Stimulated activated naive CD8-positive, alpha-beta T cell treated with anti-CD3 and anti-CD28 coated beads, Interleukin-15, amount 100 ng/mL, for 72 hours (primary cell): ENCODE results near the gene MNAT1.

Experiments
- ATAC-seq: fragments of 150-1000 bp; cut with Tn5 transposase; 2 replicates; pipeline ENCODE4 v1.10.0; 2021; ENCODE audit warnings: mild to moderate bottlenecking, moderate library complexity
- DNase-seq, 2 donors: peaks; one replicate each; pipeline ENCODE4 v3.0.0; 2021 to 2022
- H3K27ac Mint-ChIP-seq, 2 donors: one replicate each; pipeline ENCODE4 v1.8.0; 2022; ENCODE audit warnings: mild to moderate bottlenecking in 2 of 2, mixed read lengths in 2 of 2, moderate library complexity in 2 of 2
- H3K27me3 Mint-ChIP-seq: one replicate; pipeline ENCODE4 v1.8.0; 2022; ENCODE audit warnings: mixed read lengths
- H3K4me1 Mint-ChIP-seq: one replicate; pipeline ENCODE4 v1.8.0; 2022; ENCODE audit warnings: mild to moderate bottlenecking, mixed read lengths
- H3K4me3 Mint-ChIP-seq, 2 donors: one replicate each; pipeline ENCODE4 v1.8.0; 2022; ENCODE audit warnings: mild to moderate bottlenecking in 2 of 2, mixed read lengths in 2 of 2, moderate library complexity in 1 of 2
- H3K9me3 Mint-ChIP-seq, 2 donors: one replicate each; pipeline ENCODE4 v1.8.0; 2022; ENCODE audit warnings: mixed read lengths in 2 of 2

The MNAT1 gene

DNA sequence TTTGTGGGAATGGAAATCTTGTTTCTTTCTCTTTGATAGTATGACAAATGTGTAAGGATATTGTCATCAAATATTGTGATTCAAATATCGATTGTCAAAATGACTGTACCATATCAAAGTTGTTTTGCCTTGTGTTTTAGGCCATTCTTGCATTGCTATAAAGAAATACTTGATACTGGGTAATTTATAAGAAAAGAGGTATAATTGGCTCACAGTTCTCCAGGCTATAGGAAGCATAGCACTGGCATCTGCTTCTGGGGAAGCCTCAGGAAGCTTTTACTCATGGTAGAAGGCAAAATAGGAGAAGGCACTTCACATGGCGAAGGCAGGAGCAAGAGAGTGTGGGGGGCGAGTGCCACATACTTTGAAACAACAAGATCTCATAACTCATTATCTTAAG is 238.5 kb downstream of the MNAT1 start:
- Mint-ChIP-seq H3K27me3 (no peaks in the 10 kb centered on the region), H3K4me1 (peaks cover 19% of the 10 kb centered on the region), H3K9me3 (no peaks in the 10 kb centered on the region), H3K4me3 (no peak overlapping the region), H3K27ac (no peak overlapping the region)
- DNase-seq: no peak
- ATAC-seq: no peak

DNA sequence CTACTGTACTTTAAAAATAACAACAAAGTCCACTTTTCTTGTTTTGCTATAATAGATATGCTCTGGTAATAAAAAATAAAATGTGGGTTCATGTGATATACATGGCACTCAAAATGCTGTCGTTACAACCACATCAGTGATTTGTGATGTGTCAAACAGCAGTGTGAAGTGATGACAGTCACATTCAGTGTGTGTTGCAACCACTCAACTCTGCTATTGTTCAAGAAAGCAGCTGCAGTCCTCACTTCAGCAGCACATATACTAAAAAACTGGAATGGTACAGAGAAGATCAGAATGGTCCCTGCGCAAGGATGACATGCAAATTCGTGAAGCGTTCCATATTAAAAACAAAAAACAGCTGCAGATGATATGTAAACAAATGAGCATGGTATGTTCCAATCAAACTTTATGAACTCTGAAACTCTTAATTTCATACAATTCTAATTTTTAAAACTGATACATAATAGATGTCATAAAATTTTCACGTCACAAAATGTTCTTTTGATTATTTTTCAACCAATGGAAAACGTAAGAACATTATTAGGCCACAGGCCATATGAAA is 239.6 kb downstream of the MNAT1 start:
- no peak overlapping the region for H3K4me3 Mint-ChIP-seq
- no peak overlapping the region for H3K27ac Mint-ChIP-seq
- no peaks in the 10 kb centered on the region for H3K9me3 Mint-ChIP-seq
- DNase-seq: no peak
- peaks cover 28% of the 10 kb centered on the region for H3K4me1 Mint-ChIP-seq
- no peak for ATAC-seq
- no peaks in the 10 kb centered on the region for H3K27me3 Mint-ChIP-seq

DNA sequence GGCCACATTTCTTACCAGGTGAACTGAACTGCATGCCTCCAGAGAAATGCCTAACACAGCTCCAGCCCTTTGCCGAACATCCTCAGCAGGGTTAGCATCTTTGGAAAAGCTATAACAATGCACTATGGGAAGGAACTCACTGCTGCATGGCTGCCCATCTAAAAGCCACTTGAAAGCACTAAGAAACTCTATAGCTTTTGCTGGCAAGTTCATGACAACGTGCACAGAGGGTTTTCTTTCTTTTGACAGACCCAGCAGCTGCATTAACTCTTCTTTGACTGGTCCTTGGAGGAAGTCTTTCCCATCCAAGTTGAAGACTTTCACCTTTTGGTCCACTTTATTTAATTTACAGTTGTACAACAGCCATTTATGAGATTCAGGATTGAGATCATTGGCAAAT is 241.0 kb downstream of the MNAT1 start:
- Mint-ChIP-seq H3K4me1 (peaks cover 40% of the 10 kb centered on the region), H3K4me3 (no peak overlapping the region), H3K27ac (no peak overlapping the region), H3K9me3 (no peaks in the 10 kb centered on the region), H3K27me3 (no peaks in the 10 kb centered on the region)
- DNase-seq (no peak), ATAC-seq (no peak)

DNA sequence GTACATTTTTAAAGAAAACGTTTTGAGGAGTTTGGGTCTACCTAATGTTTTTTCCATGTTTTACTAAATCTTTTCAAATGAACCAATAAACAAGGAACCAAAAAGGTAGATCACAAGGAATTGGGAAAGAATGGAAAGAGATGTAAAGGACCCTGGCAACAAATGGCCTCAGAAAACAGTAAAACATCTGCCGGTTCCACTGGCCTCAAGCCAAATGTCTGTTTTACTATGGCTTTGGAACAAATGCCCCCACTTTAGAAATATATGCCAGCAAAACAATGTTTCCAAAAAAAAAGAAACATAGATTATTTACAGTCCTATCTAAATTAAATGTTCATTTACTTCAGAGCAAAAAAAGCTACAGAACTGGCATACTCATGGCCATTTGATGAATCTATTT is 243.3 kb downstream of the MNAT1 start:
- ATAC-seq (no peak), DNase-seq (no peak)
- peak overlapping the region in 1 of 2 donors; percentile 27 for H3K27ac Mint-ChIP-seq
- no peaks in the 10 kb centered on the region for H3K27me3 Mint-ChIP-seq
- H3K4me3 Mint-ChIP-seq: peak overlapping the region in 1 of 2 donors; percentile 44
- no peaks in the 10 kb centered on the region for H3K9me3 Mint-ChIP-seq
- H3K4me1 Mint-ChIP-seq: peaks cover 40% of the 10 kb centered on the region

DNA sequence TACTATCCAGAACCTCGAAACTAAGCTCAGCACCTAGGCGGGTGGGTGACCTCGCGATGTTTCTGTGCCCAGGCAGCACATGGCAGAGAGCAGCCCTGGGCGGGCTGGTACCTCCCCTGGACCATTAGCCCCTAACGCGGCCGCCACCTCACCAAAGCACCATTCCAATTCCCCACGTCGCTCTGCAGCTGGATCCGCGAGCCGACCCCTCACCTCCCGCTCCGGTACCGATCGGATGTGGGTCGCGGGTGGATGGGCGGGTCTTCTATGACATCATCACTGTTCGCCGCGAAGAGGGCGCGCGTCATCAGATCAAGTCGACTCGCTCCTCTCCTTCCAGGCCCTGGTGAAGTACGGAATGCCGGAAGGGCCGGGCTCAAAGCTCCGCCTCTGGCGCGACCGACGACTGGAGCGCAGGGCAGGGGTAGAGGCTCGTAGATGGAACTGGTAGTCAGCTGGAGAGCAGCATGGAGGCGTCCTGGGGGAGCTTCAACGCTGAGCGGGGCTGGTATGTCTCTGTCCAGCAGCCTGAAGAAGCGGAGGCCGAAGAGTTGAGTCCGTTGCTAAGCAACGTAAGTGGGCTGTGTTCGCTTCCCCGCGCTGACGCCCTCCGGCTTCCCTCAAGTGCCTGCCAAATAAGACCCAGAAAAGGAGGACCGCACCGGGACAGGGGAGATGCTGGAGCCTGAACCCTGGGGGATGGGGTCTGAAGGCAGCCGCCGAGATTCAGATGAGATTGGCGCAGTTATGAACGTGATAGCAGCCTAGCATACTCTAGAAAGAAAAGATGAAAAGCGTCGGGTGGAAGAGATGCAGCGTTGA is 246.5 kb downstream of the MNAT1 start, which contains the start of the genes SLC38A6 and TRMT5:
Gene SLC38A6, plus strand, starts transcription at position 435 of the 822 bp plus-strand sequence. Its CDS starts 33 bp downstream, at position 468.
Gene TRMT5, minus strand, starts transcription at position 269 of the 822 bp plus-strand sequence. Its CDS starts 106 bp downstream, at position 163.
- ATAC-seq: peak; percentile 93
- no peak within 1 kb of the TSS for H3K4me3 Mint-ChIP-seq
- H3K9me3 Mint-ChIP-seq: no peaks in the 10 kb centered on the region
- peak within 1 kb of the TSS in 1 of 2 donors; percentile 42 for H3K27ac Mint-ChIP-seq
- peak; percentile 90 to 91 for DNase-seq
- no peaks in the 10 kb centered on the region for H3K27me3 Mint-ChIP-seq
- peaks cover 35% of the 10 kb centered on the region for H3K4me1 Mint-ChIP-seq

DNA sequence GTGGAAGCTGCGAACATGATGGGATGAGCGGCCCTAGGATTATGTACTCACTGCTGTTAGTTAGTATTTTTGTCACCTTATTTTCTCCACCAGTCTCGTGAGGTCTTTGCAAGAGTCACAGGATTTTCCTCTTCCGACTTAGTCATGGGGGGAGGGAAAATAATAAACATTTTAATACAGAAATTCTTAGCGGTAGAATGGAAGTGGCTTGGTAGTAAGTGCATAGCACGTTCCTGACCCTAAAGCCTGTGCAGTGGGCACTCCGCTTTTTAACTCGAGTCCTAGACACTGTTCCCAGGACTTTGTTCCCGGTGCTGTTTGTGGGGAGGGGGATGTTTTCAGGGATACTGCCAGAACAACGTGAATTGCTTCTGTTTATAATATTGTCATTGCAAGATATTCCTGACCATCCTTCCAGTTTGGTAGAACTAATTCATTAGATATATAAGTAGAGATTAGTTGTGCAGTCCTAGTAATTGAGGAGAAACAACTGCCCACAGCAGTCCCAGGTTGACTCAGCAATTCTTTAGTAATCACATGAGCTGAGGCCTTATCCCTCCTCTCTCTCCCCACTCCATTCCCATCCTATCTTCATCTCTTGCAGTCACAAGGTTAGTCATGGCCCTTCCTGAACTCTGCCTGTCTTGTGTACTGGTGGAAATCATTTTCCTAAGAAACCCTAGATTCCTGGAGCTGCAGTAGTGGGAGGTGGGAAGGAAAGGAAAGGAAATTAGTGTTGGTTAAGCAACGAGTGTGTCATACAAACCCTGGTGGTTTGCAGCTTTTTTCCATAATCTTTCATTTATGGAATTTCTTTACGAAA is 247.3 kb downstream of the MNAT1 start:
- H3K27me3 Mint-ChIP-seq: no peaks in the 10 kb centered on the region
- H3K27ac Mint-ChIP-seq: no peak overlapping the region
- H3K9me3 Mint-ChIP-seq: no peaks in the 10 kb centered on the region
- H3K4me3 Mint-ChIP-seq: no peak overlapping the region
- DNase-seq: no peak
- peaks cover 32% of the 10 kb centered on the region for H3K4me1 Mint-ChIP-seq
- no peak for ATAC-seq

DNA sequence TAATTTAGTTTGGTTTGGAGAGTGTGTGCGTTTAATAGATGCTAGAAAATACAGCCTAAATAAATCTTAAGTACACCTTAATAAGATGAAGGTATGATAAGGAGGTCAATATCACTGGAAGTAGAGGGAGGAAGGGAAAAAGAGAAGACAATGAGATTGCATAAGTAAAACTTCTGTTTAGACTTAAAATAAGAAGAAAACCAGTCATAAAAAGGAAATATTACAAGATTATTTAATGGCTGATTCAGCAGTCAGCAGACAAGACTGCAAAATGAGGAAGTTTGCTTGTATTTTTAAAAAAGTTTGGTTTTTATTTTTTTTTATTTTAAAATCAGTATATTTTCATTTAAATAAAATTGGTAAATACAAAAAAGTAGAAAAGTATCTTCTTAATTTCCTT is 249.6 kb downstream of the MNAT1 start:
- no peak for ATAC-seq
- Mint-ChIP-seq H3K4me3 (no peak overlapping the region), H3K27ac (no peak overlapping the region), H3K9me3 (no peaks in the 10 kb centered on the region), H3K4me1 (peaks cover 12% of the 10 kb centered on the region), H3K27me3 (no peaks in the 10 kb centered on the region)
- DNase-seq: no peak

DNA sequence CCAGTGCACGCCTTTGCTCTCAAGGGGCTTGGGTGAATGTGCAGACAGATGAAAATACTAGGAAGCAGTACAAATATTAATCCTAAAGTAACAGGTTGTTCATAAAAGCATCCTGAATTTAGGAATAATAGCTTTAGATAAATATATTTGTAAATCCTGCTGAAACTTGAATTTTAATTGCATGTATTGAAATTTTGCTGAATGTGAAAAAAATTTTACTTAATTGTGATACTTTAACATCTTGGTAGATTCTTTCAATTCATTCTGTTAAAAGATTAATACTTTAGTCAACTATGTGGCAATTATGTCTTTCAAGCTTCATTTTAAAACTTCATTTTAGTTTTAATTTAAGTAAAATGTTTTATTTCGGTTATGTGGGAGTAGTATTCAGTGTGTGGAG is 251.9 kb downstream of the MNAT1 start:
- Mint-ChIP-seq H3K4me3 (no peak overlapping the region), H3K4me1 (no peaks in the 10 kb centered on the region), H3K27ac (no peak overlapping the region), H3K27me3 (no peaks in the 10 kb centered on the region), H3K9me3 (no peaks in the 10 kb centered on the region)
- ATAC-seq (no peak), DNase-seq (no peak)

DNA sequence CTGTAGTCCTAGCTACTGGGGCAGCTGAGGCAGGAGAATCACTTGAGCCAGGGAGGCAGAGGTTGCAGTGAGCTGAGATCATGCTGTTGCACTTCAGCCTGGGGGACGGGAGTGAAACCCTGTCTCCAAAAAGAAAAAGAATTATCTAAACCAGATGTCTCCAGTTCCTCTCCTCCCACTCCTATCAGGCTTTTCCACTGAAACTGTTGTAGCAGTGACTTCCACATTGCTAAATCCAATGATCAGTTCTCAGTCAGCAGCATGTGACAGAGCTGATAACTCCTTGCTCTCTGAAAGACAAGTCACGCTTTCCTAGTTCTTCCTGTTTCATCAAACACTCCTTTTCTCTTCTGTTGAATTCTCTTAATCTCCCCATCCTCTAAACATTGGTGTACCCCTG is 255.0 kb downstream of the MNAT1 start:
- no peak overlapping the region for H3K4me3 Mint-ChIP-seq
- no peak for DNase-seq
- H3K27me3 Mint-ChIP-seq: no peaks in the 10 kb centered on the region
- no peak overlapping the region for H3K27ac Mint-ChIP-seq
- ATAC-seq: no peak
- H3K4me1 Mint-ChIP-seq: no peaks in the 10 kb centered on the region
- no peaks in the 10 kb centered on the region for H3K9me3 Mint-ChIP-seq

DNA sequence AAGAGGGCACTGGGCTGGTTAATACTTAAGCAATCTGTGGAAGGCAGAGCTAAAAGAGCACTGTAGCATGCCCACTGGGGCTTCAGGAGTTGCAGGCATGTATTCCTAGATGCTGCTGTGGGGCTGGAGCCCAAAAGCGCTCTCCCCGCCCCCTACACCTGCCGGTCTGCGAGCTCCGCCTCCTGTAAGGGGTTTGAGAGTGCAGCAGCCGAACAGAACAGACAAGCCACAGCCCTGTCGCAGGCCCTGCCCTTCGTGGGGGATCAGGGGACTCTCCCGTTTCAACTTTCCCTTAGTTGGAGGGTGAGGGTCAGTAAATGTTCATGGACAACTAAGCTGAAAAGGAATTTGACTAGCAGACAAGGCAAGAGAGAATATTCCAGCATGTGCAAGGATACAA is 264.1 kb downstream of the MNAT1 start:
- ATAC-seq: no peak
- no peaks in the 10 kb centered on the region for H3K27me3 Mint-ChIP-seq
- no peaks in the 10 kb centered on the region for H3K4me1 Mint-ChIP-seq
- H3K9me3 Mint-ChIP-seq: no peaks in the 10 kb centered on the region
- no peak for DNase-seq
- no peak overlapping the region for H3K27ac Mint-ChIP-seq
- H3K4me3 Mint-ChIP-seq: no peak overlapping the region

DNA sequence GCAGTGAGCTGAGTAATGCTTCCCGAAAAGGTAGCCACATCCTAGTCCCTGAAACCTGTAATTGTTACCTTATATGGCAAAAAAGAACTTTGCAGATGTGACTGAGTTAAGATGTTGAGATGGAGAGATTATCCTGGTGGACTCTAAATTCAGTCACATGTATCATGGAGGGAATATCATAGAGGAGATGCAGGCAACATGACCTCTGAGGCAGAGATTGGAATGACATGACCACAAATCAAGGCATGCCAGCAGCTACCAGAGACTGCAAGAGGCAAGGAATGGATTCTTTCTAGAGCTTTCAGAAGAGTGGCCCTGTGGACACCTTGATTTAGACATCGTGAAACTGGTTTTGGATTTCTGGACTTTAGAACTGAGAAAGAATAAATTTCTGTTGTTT is 265.0 kb downstream of the MNAT1 start:
- ATAC-seq (no peak), DNase-seq (no peak)
- Mint-ChIP-seq H3K9me3 (no peaks in the 10 kb centered on the region), H3K4me3 (no peak overlapping the region), H3K27ac (no peak overlapping the region), H3K27me3 (no peaks in the 10 kb centered on the region), H3K4me1 (no peaks in the 10 kb centered on the region)

DNA sequence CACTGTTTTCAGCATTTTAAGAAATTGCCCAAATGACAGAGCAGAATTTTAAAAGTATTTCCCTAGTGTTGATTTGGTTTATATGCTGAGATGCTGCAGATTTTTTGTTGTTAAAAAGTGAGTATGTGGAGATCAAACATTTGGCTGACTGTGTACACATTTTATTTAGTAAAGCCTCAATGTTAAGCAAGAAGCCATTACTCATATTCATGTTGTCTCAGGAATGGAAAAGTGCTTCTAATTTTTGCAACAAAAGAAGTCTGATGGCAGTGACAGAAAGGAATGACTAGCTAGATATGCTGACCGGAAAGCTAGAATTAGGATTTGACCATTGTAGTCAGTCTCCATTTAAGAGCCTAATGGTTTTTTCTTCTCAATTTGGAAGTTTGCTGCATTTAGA is 269.0 kb downstream of the MNAT1 start:
- Mint-ChIP-seq H3K27me3 (no peaks in the 10 kb centered on the region), H3K9me3 (no peaks in the 10 kb centered on the region), H3K4me1 (no peaks in the 10 kb centered on the region), H3K4me3 (no peak overlapping the region), H3K27ac (no peak overlapping the region)
- DNase-seq (no peak), ATAC-seq (no peak)

DNA sequence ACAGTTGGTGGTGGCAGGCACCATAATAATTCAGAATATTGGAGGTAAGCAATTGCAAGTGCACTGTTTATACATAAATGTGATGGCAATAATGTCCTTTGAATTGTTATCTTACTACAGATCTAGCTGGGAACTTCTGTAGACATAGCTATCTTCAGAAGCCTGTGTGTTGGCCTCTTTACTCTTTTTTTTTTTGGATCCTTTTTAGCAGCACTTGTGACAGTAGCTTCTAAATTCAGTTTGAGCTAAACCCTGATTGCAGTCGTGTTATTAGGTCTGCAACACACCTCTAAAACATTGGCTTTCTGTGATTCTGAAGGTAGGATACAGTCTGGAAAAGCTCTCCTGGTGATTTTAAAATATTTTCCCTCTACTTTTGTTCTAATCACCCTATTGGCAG is 285.0 kb downstream of the MNAT1 start:
- DNase-seq: no peak
- Mint-ChIP-seq H3K9me3 (no peaks in the 10 kb centered on the region), H3K4me1 (no peaks in the 10 kb centered on the region), H3K27me3 (no peaks in the 10 kb centered on the region), H3K27ac (peak overlapping the region in 1 of 2 donors; percentile 70), H3K4me3 (no peak overlapping the region)
- ATAC-seq: no peak
